Urothelium cell line (cell line): ENCODE results near the gene NTM.
"Not testable (repeated sequence)": the region's sequence is repeated elsewhere in the genome, so short reads cannot be mapped to it uniquely, and the experiment has no call there.

Source experiments
- DNase-seq: peaks from one replicate; pipeline ENCODE4 v3.0.0; 2011; ENCODE audit warnings: low spot score, mixed read lengths
- FAIRE-seq: peaks from 2 replicates; lab custom pipeline; 2011; peaks lifted over from hg19 to GRCh38; lab: Jason Lieb, UNC

NTM gene

GRCh38 chr11:132310390-132311375, 940.3 kb downstream of the NTM start:
- no peak for DNase-seq
- FAIRE-seq, result no peak

GRCh38 chr11:132311703-132312102, 941.3 kb downstream of the NTM start:
- DNase-seq, result no peak
- FAIRE-seq, result no peak

GRCh38 chr11:132312161-132312560, 941.7 kb downstream of the NTM start:
- FAIRE-seq (no peak), DNase-seq (peak; percentile 47)

GRCh38 chr11:132312701-132313111, 942.3 kb downstream of the NTM start:
- DNase-seq (peak; percentile 35), FAIRE-seq (no peak)

GRCh38 chr11:132314911-132315455, 944.6 kb downstream of the NTM start:
- no peak for FAIRE-seq
- DNase-seq, result no peak

- DNase-seq (no peak), FAIRE-seq (no peak)
These were observed 945.3 kb downstream of the NTM start for GRCh38 chr11:132315696-132316095.

GRCh38 chr11:132318421-132319157, 948.2 kb downstream of the NTM start:
- DNase-seq (peak; percentile 66), FAIRE-seq (peak; percentile 37)

- FAIRE-seq, DNase-seq: not testable (repeated sequence)
These were observed 949.0 kb downstream of the NTM start for GRCh38 chr11:132319419-132319818.

GRCh38 chr11:132330515-132330914, 960.1 kb downstream of the NTM start:
- FAIRE-seq, result no peak
- no peak for DNase-seq

GRCh38 chr11:132332521-132332920, 962.1 kb downstream of the NTM start:
- FAIRE-seq (no peak), DNase-seq (no peak)

GRCh38 chr11:132334769-132335280, 964.4 kb downstream of the NTM start:
- DNase-seq (no peak), FAIRE-seq (no peak)

GRCh38 chr11:132335311-132335710, 964.9 kb downstream of the NTM start:
- FAIRE-seq (no peak), DNase-seq (no peak)

- no peak for FAIRE-seq
- DNase-seq, result no peak
These were observed 966.5 kb downstream of the NTM start for GRCh38 chr11:132336781-132337535.

GRCh38 chr11:132337819-132338416, 967.5 kb downstream of the NTM start:
- FAIRE-seq, result no peak

GRCh38 chr11:132342408-132342807, 972.0 kb downstream of the NTM start:
- FAIRE-seq (no peak), DNase-seq (no peak)

More at GRCh38 chr11:132337819-132338416, 967.5 kb downstream of the NTM start:
- no peak for DNase-seq

- DNase-seq (no peak), FAIRE-seq (no peak)
These were observed 973.2 kb downstream of the NTM start for GRCh38 chr11:132343445-132344175.

- no peak for FAIRE-seq
These were observed 976.2 kb downstream of the NTM start for GRCh38 chr11:132346558-132347148.

GRCh38 chr11:132347156-132348090, 977.0 kb downstream of the NTM start:
- no peak for DNase-seq

More at GRCh38 chr11:132346558-132347148, 976.2 kb downstream of the NTM start:
- DNase-seq, result no peak

More at GRCh38 chr11:132347156-132348090, 977.0 kb downstream of the NTM start:
- no peak for FAIRE-seq
